NCI-H2107 treated with DMSO at 0.1 percent for 48 hours (cell line): ENCODE measurements around the gene ADAM12.

Source experiments
- DNase-seq: peaks from one replicate; lab custom pipeline; 2025; ENCODE audit not compliant: unreplicated experiment; lab: John Stamatoyannopoulos, UW

ADAM12 gene

GRCh38 chr10:126155528-126155927 lies 232.7 kb downstream of the ADAM12 start:
- no peak for DNase-seq

- no peak for DNase-seq
These were observed 234.3 kb downstream of the ADAM12 start for GRCh38 chr10:126153711-126154628.

DNA sequence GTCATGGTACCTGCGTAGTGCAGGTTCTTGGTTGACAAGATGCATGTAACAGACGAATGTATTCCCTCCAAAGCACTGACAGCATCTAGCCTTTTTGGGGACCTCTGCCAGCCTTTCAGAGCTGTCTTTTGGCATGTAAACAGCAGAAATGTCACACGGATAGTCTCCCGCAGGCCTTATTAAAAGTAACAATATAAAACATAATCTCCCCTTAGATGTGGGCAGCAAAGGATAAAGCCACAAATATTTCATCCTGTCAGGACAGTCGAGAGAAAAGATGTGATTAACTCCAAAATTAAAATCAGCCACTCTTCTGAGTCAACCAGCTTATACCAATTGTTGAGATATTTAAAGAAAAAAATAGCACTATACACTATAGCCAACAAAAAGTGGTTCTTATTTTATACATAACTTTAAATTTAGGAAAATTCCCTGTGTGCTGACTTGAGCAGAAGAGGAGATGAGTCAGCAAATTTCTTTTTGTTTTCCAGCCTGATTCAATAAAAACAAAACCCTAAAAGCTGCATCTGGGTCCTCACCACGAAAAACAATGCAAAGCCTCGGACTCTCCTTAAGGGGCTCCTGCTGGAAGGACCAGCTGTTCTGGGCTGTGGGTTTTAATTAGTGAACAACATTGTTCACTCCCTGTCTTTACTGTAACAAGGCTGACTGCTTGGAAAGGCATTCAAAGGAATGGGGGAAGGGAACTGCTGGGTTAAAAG lies 240.2 kb downstream of the ADAM12 start:
- DNase-seq: no peak

DNA sequence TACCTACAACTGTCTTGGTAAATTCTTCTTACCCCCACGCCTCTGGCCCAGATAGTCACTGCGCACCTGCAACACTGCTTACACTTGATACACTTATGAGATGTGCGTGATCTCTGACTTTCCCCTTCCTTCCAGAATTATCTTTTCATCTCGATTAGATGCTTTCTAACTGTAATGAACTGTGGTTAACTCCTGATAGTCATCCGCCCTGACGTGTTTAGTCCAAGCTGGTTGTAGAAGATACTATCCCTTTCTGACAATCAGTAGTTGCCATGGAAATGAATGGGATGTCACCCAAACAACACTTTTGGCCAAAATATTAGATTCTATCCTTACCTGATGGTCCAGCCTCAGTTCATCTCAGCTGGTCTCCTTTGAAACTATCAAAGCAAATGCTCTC lies 241.5 kb downstream of the ADAM12 start:
- DNase-seq: no peak

GRCh38 chr10:126143117-126143516 lies 245.2 kb downstream of the ADAM12 start:
- no peak for DNase-seq

DNA sequence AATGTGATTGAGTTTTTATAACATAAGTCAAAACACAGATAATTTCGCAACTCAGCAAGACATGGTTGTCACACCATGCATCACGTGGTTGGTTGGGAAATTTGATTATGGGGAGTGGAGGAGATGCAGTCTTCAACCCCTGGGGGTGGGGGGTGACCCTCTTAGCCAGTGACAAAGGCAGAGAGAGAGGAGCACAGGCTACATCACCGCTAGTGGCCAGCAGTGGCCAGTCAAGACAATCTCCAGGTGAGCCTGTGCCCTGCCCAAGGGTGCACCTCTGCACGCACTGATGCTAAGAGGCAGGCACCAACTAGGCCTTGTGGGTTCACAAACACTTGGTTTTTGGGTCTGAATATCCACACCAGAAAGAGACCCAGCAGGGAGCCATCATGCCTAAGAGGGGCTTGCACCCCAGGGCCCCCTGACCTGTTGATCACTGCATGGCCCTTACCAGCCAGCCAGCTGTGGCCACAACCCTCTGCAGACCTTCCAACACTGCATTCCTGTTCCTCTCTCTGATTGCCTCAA lies 247.5 kb downstream of the ADAM12 start:
- DNase-seq: no peak

DNA sequence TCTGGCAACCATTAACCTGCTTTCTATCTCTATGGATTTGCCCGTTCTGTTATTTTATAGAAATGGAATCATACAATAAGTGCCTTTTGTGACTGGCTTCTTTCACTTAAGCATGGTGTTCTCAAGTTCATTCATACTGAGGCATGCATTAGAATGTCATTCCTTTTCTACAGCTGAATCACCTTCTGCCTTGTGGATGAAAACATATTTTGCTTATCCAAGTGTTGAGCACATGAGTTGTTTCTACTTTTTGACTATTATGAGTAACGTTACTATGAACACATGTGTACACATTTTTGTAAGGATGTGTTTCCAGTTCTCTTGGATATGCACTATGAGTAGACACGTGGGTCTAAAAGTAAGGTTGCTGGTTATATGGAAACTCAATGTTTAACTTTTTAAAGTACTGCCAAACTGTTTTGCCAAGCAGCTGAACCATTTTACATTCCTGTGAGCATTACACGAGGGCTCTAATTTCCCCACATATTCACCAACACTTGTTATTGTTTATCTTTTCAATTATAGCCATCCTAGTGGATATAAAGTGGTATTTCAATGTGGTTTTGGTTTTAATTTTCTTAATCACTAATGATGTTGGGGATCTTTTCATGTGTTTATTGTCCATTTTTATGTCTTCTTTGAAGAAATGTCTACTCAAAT lies 250.6 kb downstream of the ADAM12 start:
- no peak for DNase-seq

DNA sequence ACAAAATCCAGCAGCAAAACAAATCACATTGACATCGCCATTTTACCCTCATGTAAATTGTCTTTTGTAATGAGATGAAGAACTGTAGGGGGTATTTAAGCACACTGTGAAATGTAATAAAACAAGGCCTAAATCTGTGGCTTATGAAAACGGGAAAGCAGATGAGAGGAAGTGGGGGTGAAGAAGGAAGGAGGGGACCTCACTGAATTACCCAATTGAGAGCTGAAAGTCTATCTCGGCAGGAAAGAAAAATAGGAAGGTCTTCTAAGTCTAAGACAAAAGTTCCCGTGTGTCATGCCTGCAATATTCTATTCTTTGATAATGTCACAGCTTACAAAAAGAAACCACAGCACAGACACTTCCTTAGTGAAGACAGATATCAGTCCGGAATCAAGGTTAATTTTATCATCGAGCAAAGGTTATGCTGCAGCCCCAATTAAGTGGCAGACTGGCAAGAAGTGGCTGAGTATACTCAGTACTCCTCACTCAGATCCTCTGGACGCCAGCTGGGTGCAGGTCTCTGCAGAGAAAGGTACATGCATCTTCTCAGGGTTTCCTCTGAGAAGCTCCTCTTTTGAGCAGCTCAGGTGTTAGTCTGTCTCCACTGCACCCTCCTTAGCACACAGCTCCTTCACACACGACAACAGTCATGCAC lies 252.2 kb downstream of the ADAM12 start:
- DNase-seq: no peak

- no peak for DNase-seq
These were observed 253.1 kb downstream of the ADAM12 start for GRCh38 chr10:126135177-126135576.

GRCh38 chr10:126133906-126134656 lies 254.2 kb downstream of the ADAM12 start:
- DNase-seq: no peak

DNA sequence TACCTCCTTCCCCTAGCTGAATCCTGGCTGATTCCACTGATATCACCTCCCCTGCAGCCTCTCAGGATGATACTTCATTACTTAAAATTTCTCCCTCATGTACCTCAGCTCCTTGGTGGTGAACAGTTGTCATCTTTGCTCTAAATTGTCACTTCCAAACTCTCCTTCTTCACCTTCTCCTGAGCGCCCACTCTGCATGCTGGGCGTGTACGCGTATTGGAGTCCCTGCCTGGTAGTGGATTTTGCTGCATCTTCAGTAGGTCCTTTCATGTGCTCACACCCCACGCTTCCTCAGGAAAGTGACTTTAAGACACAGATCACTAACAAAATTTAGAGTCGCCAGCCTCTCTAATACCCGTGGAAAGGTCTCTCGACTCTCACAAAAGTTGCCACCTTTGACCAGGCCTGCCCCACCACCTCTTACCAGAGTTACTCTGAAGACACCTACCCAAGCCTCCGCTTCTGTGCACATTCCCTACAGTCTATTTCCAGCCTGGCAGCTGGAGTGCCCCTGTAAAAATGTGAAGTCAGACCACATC lies 255.1 kb downstream of the ADAM12 start:
- no peak for DNase-seq

- DNase-seq: no peak
These were observed 256.9 kb downstream of the ADAM12 start for GRCh38 chr10:126131341-126131740.

GRCh38 chr10:126130271-126130710 lies 258.0 kb downstream of the ADAM12 start:
- DNase-seq: no peak

GRCh38 chr10:126129026-126129425 lies 259.3 kb downstream of the ADAM12 start:
- no peak for DNase-seq

DNA sequence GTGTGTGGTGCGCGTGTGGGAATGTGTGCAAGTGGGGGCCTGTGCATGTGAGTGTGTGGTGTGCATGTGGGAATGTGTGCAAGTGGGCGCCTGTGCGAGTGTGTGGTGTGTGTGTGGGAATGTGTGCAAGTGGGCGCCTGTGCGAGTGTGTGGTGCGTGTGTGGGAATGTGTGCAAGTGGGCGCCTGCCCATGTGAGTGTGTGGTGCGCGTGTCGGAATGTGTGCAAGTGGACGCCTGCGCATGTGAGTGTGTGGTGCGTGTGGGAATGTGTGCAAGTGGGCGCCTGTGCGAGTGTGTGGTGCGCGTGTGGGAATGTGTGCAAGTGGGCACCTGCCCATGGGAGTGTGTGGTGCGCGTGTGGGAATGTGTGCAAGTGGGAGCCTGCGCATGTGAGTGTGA lies 259.7 kb downstream of the ADAM12 start:
- DNase-seq: no peak

- DNase-seq: no peak
These were observed 260.7 kb downstream of the ADAM12 start for GRCh38 chr10:126127481-126128029.

DNA sequence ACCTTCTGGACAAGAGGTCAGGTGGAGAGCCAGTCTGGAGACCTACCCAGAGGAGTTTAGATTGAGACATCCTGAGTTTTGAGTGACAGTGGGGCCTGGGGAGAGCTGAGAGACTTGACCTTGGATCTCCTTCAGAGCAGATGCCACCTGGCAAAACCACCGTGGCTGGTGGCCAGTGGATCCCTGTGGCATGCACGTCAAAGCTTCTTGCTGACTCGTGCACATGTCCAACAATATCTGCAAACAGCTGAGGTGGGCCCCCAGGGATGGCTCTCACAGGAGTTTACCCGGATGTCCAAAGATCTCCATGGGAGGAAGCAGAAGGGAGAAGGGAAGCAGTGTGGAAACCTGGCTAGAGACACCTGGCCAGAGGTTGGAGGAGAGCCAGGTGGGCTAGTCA lies 261.4 kb downstream of the ADAM12 start:
- DNase-seq: no peak

DNA sequence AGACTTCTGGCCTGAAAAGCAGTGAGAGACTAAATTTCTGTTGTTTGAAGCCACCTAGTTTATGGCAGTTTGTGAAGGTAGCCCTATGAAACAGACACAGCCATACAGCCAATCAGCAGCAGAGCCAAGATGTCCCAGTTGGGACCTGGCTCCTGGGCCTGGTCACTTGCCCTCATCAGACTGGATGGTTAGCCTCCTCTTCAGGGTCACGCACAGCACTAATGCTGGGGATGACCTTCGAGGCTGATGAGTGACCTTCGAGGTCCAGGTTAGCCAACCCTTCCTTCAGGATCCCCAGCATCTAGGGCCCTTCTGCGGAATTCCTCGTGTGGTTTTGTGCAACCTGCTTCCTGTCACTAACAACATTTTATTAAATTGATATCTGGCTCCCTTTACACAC lies 262.3 kb downstream of the ADAM12 start:
- DNase-seq: no peak

- DNase-seq: no peak
These were observed 263.5 kb downstream of the ADAM12 start for GRCh38 chr10:126124668-126125349.
